CD4-positive, alpha-beta T cell (primary cell): ENCODE results near the gene MSH3. TPM values are rescaled to one million over a fixed set of nuclear protein-coding genes. Genes with fewer than 3 reads are reported as not detected.

Experiments
- ATAC-seq: fragments of 200-7000 bp; cut with Tn5 transposase; one replicate; pipeline ENCODE4 v1.10.0; 2022; ENCODE audit warnings: mild to moderate bottlenecking; ENCODE audit not compliant: poor library complexity
- CTCF ChIA-PET: fragments of 350-600 bp; sonication (Branson Sonifier 250); formaldehyde crosslinking; loops from one replicate; lab custom pipeline; 2021; ENCODE audit warnings: antibody characterized with exemption, inconsistent platforms; lab: Charles Lee
- POLR2A ChIA-PET: fragments of 350-600 bp; sonication (Branson Sonifier 250); formaldehyde crosslinking; loops from one replicate; lab custom pipeline; 2021; ENCODE audit warnings: antibody characterized with exemption, inconsistent platforms; lab: Charles Lee
- DNase-seq, 14 experiments: peaks; one replicate each; pipeline ENCODE4 v3.0.0-alpha.2; 2013 to 2020; ENCODE audit warnings: mixed read lengths in 2 of 14
- H3K27ac ChIP-seq, 2 donors: one replicate each; pipeline versions ENCODE4 v1.5.1 to v1.7.0; 2013; ENCODE audit warnings: low read length in 2 of 2, low read depth in 1 of 2, mild to moderate bottlenecking in 1 of 2
- H3K27me3 ChIP-seq, 2 experiments: 1 replicate in 1 of 2; 2 replicates in 1 of 2; pipeline versions ENCODE4 v1.6.1 to v1.7.0; 2013; ENCODE audit warnings: low read length in 2 of 2, control low read depth in 1 of 2, mild to moderate bottlenecking in 1 of 2, moderate library complexity in 1 of 2; ENCODE audit not compliant: insufficient read depth in 2 of 2, control insufficient read depth in 1 of 2
- H3K36me3 ChIP-seq: one replicate; pipeline ENCODE4 v1.6.1; 2013; ENCODE audit warnings: low read length, control low read depth; ENCODE audit not compliant: insufficient read depth
- H3K4me1 ChIP-seq: one replicate; pipeline ENCODE4 v1.6.1; 2013; ENCODE audit warnings: low read length, control low read depth; ENCODE audit not compliant: insufficient read depth
- H3K4me3 ChIP-seq: one replicate; pipeline ENCODE4 v1.5.1; 2013; ENCODE audit warnings: mild to moderate bottlenecking, low read length, moderate library complexity
- H3K9me3 ChIP-seq, 2 experiments: 1 replicate in 1 of 2; 2 replicates in 1 of 2; pipeline versions ENCODE4 v1.6.1 to v1.7.0; 2013; ENCODE audit warnings: low read length in 2 of 2, mild to moderate bottlenecking in 2 of 2, control low read depth in 1 of 2, moderate library complexity in 1 of 2; ENCODE audit not compliant: control insufficient read depth in 1 of 2, insufficient read depth in 1 of 2
- H3K27ac Mint-ChIP-seq: one replicate; pipeline ENCODE4 v1.8.0; 2020; ENCODE audit warnings: mixed read lengths
- H3K27me3 Mint-ChIP-seq: one replicate; pipeline ENCODE4 v1.8.0; 2021; ENCODE audit warnings: mixed read lengths
- H3K36me3 Mint-ChIP-seq: one replicate; pipeline ENCODE4 v1.8.0; 2021; ENCODE audit warnings: low read depth, mixed read lengths
- H3K4me1 Mint-ChIP-seq: one replicate; pipeline ENCODE4 v1.8.0; 2021; ENCODE audit warnings: low read depth, mixed read lengths
- H3K4me3 Mint-ChIP-seq: one replicate; pipeline ENCODE4 v1.8.0; 2020; ENCODE audit warnings: mild to moderate bottlenecking, mixed read lengths
- H3K9me3 Mint-ChIP-seq: one replicate; pipeline ENCODE4 v1.8.0; 2020; ENCODE audit warnings: mixed read lengths
- intact Hi-C, 2 experiments: fragments of 100-400 bp; cut with DNase I in 1 of 2; cut with micrococcal nuclease in 1 of 2; formaldehyde crosslinking; loops; one replicate each; pipeline versions ENCODE4 v1.15.1 to v1.9.0; 2023 to 2025; cut with DNase I, micrococcal nuclease
- total RNA-seq, 174 experiments: library from RNA in 2 of 174; stranded (reverse) in 2 of 174; gene quantifications; one replicate each; pipeline ENCODE4 v1.2.3 and lab custom pipeline; 2021 to 2026
- TF ChIP-seq, protein P1 (sequence below): fragments of 200-600 bp; IDR thresholded peaks from one replicate; pipeline ENCODE4 v1.8.0; 2022; ENCODE audit warnings: antibody characterized with exemption, mild to moderate bottlenecking

The MSH3 gene
- total RNA-seq, 2 experiments from 2014 or later: 11.3 to 13.0 TPM

DNA sequence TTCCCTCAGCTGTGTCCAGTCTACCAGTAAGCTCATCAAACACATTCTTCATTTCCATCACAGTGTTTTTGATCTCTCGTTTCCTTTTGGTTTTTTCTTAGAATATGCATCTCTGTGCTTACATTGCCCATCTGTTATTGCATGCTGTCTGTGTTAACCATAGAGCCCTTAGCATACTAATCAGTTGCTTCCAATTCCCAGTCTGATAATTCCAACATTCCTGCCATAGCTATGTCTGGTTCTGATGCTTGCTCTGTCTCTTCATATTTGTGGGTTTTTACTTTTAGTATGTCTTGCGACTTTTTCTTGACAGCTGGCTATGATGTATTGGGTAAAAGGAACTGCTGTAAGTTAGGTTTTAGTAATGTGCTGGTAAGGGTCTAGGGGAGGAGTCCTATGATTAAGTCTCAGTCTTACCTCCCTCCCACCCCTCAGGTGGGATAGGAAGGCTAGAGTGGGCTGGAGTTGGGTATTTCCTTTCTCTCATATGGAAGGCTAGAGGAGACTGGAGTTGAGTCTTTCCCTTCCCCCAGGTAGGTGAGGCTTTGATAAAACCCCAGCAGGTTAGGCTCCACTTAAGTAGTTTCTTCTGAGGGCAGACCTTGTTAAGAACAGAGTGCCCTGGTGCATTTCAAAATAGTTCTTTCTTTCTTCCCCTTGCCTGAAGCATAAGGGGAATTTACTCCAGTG, 206.6 kb downstream of the MSH3 start:
- H3K4me3 ChIP-seq: no peak overlapping the region
- no peaks in the 10 kb centered on the region for H3K27me3 Mint-ChIP-seq
- ATAC-seq (no peak), DNase-seq (no peak)
- H3K9me3 ChIP-seq: no peaks in the 10 kb centered on the region
- H3K4me1 Mint-ChIP-seq: peaks cover 14% of the 10 kb centered on the region
- ChIA-PET CTCF (no interaction called here), POLR2A (no interaction called here)
- no peak overlapping the region for H3K27ac ChIP-seq
- H3K36me3 Mint-ChIP-seq: peaks cover 82% of the 10 kb centered on the region
- no peaks in the 10 kb centered on the region for H3K4me1 ChIP-seq
- no peak overlapping the region for H3K4me3 Mint-ChIP-seq
- H3K27ac Mint-ChIP-seq: no peak overlapping the region
- H3K27me3 ChIP-seq: no peaks in the 10 kb centered on the region
- H3K9me3 Mint-ChIP-seq: no peaks in the 10 kb centered on the region
- peaks cover 27% of the 10 kb centered on the region for H3K36me3 ChIP-seq
- TF ChIP-seq, protein P1, sequence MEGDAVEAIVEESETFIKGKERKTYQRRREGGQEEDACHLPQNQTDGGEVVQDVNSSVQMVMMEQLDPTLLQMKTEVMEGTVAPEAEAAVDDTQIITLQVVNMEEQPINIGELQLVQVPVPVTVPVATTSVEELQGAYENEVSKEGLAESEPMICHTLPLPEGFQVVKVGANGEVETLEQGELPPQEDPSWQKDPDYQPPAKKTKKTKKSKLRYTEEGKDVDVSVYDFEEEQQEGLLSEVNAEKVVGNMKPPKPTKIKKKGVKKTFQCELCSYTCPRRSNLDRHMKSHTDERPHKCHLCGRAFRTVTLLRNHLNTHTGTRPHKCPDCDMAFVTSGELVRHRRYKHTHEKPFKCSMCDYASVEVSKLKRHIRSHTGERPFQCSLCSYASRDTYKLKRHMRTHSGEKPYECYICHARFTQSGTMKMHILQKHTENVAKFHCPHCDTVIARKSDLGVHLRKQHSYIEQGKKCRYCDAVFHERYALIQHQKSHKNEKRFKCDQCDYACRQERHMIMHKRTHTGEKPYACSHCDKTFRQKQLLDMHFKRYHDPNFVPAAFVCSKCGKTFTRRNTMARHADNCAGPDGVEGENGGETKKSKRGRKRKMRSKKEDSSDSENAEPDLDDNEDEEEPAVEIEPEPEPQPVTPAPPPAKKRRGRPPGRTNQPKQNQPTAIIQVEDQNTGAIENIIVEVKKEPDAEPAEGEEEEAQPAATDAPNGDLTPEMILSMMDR: no peak
- intact Hi-C loops: no loop called here

DNA sequence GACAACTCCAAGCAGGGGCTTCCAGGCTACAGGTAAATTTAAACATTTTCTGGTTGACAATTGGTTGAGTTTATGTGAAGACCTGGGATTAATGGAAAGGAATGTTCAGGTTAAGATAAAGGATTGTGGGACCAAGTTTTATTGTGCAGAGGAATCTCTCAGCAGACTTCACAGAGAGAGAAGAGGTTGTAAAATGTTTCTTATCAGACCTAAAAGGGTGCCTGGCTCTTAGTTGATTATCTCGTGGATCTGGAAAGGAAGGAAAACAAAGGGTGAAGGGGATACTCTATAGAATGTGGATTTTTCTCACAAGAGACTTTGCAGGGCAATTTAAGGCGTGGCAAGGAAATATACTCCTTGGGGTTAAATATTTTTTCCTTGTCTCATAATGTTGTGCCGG, 209.3 kb downstream of the MSH3 start:
- H3K36me3 Mint-ChIP-seq: peaks cover 82% of the 10 kb centered on the region
- intact Hi-C loops: no loop called here
- H3K27me3 ChIP-seq: no peaks in the 10 kb centered on the region

DNA sequence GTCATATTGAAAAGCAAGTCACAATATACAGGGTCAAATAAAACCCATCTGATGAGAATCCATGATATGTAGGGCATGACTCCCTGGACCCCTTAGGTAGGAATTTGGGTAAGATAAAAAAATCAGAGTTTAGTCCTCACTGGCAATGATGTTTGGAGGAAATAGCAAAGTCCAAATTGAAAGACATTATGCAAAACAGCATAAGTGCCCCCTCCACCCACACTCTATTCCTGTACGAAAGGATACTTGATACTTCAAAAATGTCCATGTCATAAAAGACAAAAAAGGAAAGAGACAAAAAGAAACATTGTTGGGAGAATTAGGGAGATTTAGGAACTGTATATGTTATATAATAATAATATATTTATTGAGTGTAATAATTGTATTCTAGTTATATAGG, 209.7 kb downstream of the MSH3 start:
- intact Hi-C loops: no loop called here
- no peak overlapping the region for H3K4me3 ChIP-seq
- H3K36me3 ChIP-seq: peaks cover 32% of the 10 kb centered on the region
- DNase-seq (no peak), ATAC-seq (no peak)
- Mint-ChIP-seq H3K9me3 (no peaks in the 10 kb centered on the region), H3K27ac (no peak overlapping the region), H3K27me3 (no peaks in the 10 kb centered on the region), H3K36me3 (peaks cover 85% of the 10 kb centered on the region), H3K4me1 (peaks cover 14% of the 10 kb centered on the region), H3K4me3 (no peak overlapping the region)
- H3K27me3 ChIP-seq: no peaks in the 10 kb centered on the region
- H3K4me1 ChIP-seq: no peaks in the 10 kb centered on the region
- H3K27ac ChIP-seq: no peak overlapping the region
- ChIA-PET CTCF (no interaction called here), POLR2A (no interaction called here)
- TF ChIP-seq, protein P1: no peak
- H3K9me3 ChIP-seq: no peaks in the 10 kb centered on the region

More for the DNA sequence above, 209.3 kb downstream of the MSH3 start:
- TF ChIP-seq, protein P1: no peak
- DNase-seq: no peak
- H3K4me1 Mint-ChIP-seq: peaks cover 14% of the 10 kb centered on the region
- H3K27ac ChIP-seq: no peak overlapping the region
- ChIA-PET POLR2A (no interaction called here), CTCF (no interaction called here)
- no peaks in the 10 kb centered on the region for H3K27me3 Mint-ChIP-seq
- peaks cover 32% of the 10 kb centered on the region for H3K36me3 ChIP-seq
- no peak overlapping the region for H3K4me3 Mint-ChIP-seq
- H3K9me3 Mint-ChIP-seq: no peaks in the 10 kb centered on the region
- ATAC-seq: no peak
- H3K27ac Mint-ChIP-seq: no peak overlapping the region
- no peaks in the 10 kb centered on the region for H3K9me3 ChIP-seq
- H3K4me1 ChIP-seq: no peaks in the 10 kb centered on the region
- no peak overlapping the region for H3K4me3 ChIP-seq
